SK-N-SH (cell line): ENCODE measurements around the gene HASPIN. TPM values are rescaled to one million over a fixed set of nuclear protein-coding genes. Genes with fewer than 3 reads are reported as not detected.
A peak's percentile ranks its signal among the peaks of the same experiment; 100 is the strongest.

Experiments used
- CTCF ChIA-PET: fragments of 300-600, 350-600 bp; formaldehyde crosslinking; extraction: SDS; loops from one replicate; lab custom pipeline; 2021; lab: Yijun Ruan, JAX
- POLR2A ChIA-PET: fragments of 350-600 bp; sonication (Branson Sonifier 250); formaldehyde crosslinking; extraction: SDS; loops from one replicate; lab custom pipeline; 2020; ENCODE audit warnings: antibody characterized with exemption, inconsistent platforms; lab: Yijun Ruan, JAX
- DNase-seq: peaks from one replicate; pipeline ENCODE4 v3.0.0; 2012
- H2AFZ ChIP-seq: fragments of 200-600 bp; sonication (generic); 2 replicates; pipeline ENCODE4 v1.8.1; 2016; ENCODE audit warnings: antibody characterized with exemption, mild to moderate bottlenecking, low read depth
- H3F3A ChIP-seq: fragments of 200-600 bp; sonication (generic); replicated peaks from 2 replicates; pipeline ENCODE3; 2016; ENCODE audit warnings: antibody characterized with exemption, mild to moderate bottlenecking; ENCODE audit not compliant: insufficient read depth
- H3K27ac ChIP-seq, 2 experiments: fragments of 200-500 bp in 1 of 2; fragments of 200-600 bp in 1 of 2; sonication (Bioruptor generic) in 1 of 2; sonication (generic), shearing (Covaris generic) in 1 of 2; 2 replicates each; pipeline versions ENCODE4 v1.5.1 to v1.6.1; 2014 to 2016; ENCODE audit warnings: low read depth in 2 of 2, inconsistent platforms in 1 of 2, low read length in 1 of 2, mild to moderate bottlenecking in 1 of 2, mixed read lengths in 1 of 2
- H3K27me3 ChIP-seq: fragments of 200-600 bp; sonication (generic), shearing (Covaris generic); 2 replicates; pipeline ENCODE4 v1.6.1; 2016; ENCODE audit warnings: mixed run types; ENCODE audit not compliant: insufficient read depth
- H3K36me3 ChIP-seq, 2 experiments: fragments of 200-500 bp in 1 of 2; fragments of 200-600 bp in 1 of 2; sonication (Bioruptor generic) in 1 of 2; sonication (generic) in 1 of 2; replicated peaks in 1 of 2; 2 replicates each; pipeline versions ENCODE3 to v1.5.1; 2014 to 2016; ENCODE audit warnings: low read length in 1 of 2, mild to moderate bottlenecking in 1 of 2; ENCODE audit not compliant: insufficient read depth in 2 of 2, control insufficient read depth in 1 of 2
- H3K4me1 ChIP-seq, 2 experiments: fragments of 200-500 bp in 1 of 2; fragments of 200-600 bp in 1 of 2; sonication (Bioruptor generic) in 1 of 2; sonication (generic), shearing (Covaris generic) in 1 of 2; 2 replicates each; pipeline versions ENCODE4 v1.5.1 to v1.6.1; 2014 to 2016; ENCODE audit warnings: low read depth in 1 of 2, low read length in 1 of 2, mixed run types in 1 of 2; ENCODE audit not compliant: insufficient read depth in 2 of 2, control insufficient read depth in 1 of 2
- H3K4me2 ChIP-seq: fragments of 200-600 bp; sonication (generic), shearing (Covaris generic); 2 replicates; pipeline ENCODE4 v1.6.1; 2017; ENCODE audit warnings: mixed run types
- H3K4me3 ChIP-seq, 2 experiments: fragments of 200-500 bp in 1 of 2; fragments of 200-600 bp in 1 of 2; sonication (Bioruptor generic) in 1 of 2; sonication (generic), shearing (Covaris generic) in 1 of 2; 2 replicates each; pipeline versions ENCODE4 v1.5.1 to v1.8.1; 2014 to 2016; ENCODE audit warnings: low read depth in 2 of 2, inconsistent platforms in 1 of 2, low read length in 1 of 2, mild to moderate bottlenecking in 1 of 2, mixed read lengths in 1 of 2, moderate library complexity in 1 of 2
- H3K79me2 ChIP-seq: fragments of 200-600 bp; sonication (generic); 2 replicates; pipeline ENCODE4 v1.8.1; 2017; ENCODE audit warnings: mild to moderate bottlenecking; ENCODE audit not compliant: insufficient read depth
- H3K9ac ChIP-seq: fragments of 200-600 bp; sonication (generic); 2 replicates; pipeline ENCODE4 v1.6.1; 2017; ENCODE audit warnings: mixed run types
- H3K9me2 ChIP-seq: fragments of 200-600 bp; sonication (generic); 2 replicates; pipeline ENCODE4 v1.6.1; 2017; ENCODE audit warnings: mixed run types
- H3K9me3 ChIP-seq: fragments of 200-600 bp; sonication (generic); 2 replicates; pipeline ENCODE4 v1.6.1; 2017; ENCODE audit warnings: mixed run types, mild to moderate bottlenecking, moderate library complexity
- H4K20me1 ChIP-seq: fragments of 200-600 bp; sonication (generic); 2 replicates; pipeline ENCODE4 v1.6.1; 2017; ENCODE audit warnings: mild to moderate bottlenecking, mixed run types; ENCODE audit not compliant: insufficient read depth
- CTCF ChIP-seq: fragments of 200-600 bp; sonication (generic); IDR thresholded peaks from 2 replicates; pipeline ENCODE4 v1.6.1; 2017; ENCODE audit warnings: antibody characterized with exemption, mild to moderate bottlenecking, moderate library complexity
- FOSL2 ChIP-seq: IDR thresholded peaks from 2 replicates; pipeline ENCODE4 v1.4.0; 2012; ENCODE audit warnings: low read depth, mild to moderate bottlenecking, moderate library complexity, borderline replicate concordance
- GABPA ChIP-seq: IDR thresholded peaks from 2 replicates; pipeline ENCODE4 v1.4.0; 2012; ENCODE audit warnings: low read depth, mild to moderate bottlenecking
- IRF3 ChIP-seq: fragments of 150-350 bp; IDR thresholded peaks from 2 replicates; pipeline ENCODE4 v1.6.1; 2016; ENCODE audit warnings: mild to moderate bottlenecking, low read depth, low read length
- RCOR1 ChIP-seq: fragments of 150-350 bp; IDR thresholded peaks from 2 replicates; pipeline ENCODE4 v1.6.1; 2017; ENCODE audit warnings: antibody characterized with exemption, low read length
- REST ChIP-seq: IDR thresholded peaks from 2 replicates; pipeline ENCODE4 v1.6.1; 2012; ENCODE audit warnings: mild to moderate bottlenecking, low read depth, low read length, moderate library complexity
- RXRA ChIP-seq: IDR thresholded peaks from 2 replicates; pipeline ENCODE4 v1.4.0; 2012; ENCODE audit warnings: low read depth, mild to moderate bottlenecking, borderline replicate concordance
- WGBS: methylation state at CpG from one replicate; pipeline ENCODE4 v1.1.6; 2017; ENCODE audit warnings: low lambda C conversion rate; 5-methylcytosine and 5-hydroxymethylcytosine counted together
- polyA plus RNA-seq, 3 experiments: library from polyadenylated mRNA; depleted of rRNA; stranded (reverse); fragments of >200 nt; gene quantifications; 2 replicates each; pipeline ENCODE4 v1.2.3, GENCODE V29; 2012

The HASPIN gene
- polyA plus RNA-seq, 1 of the 3 experiments (the other 2 are of a cell fraction): 1.4 TPM

- H3F3A ChIP-seq: peaks cover 5% of the 10 kb centered on the region
- no peak overlapping the region for H3K9ac ChIP-seq
- H3K79me2 ChIP-seq: no peaks in the 10 kb centered on the region
- H3K9me3 ChIP-seq: no peaks in the 10 kb centered on the region
- H3K4me1 ChIP-seq: 0 out of 4 replicates have a peak, but pooled peaks cover 0 to 4% of the 10 kb centered on the region in 2 experiments
- H4K20me1 ChIP-seq: no peaks in the 10 kb centered on the region
- no peak overlapping the region for H3K4me3 ChIP-seq
- H2AFZ ChIP-seq: no peak overlapping the region
- 82% methylated on average over 3 of the region's 3 CpGs for WGBS
- TF ChIP-seq RXRA (no peak), RCOR1 (no peak), REST (no peak), CTCF (no peak)
- no peaks in the 10 kb centered on the region for H3K9me2 ChIP-seq
- DNase-seq: no peak
- no peak overlapping the region for H3K27ac ChIP-seq
- no peak overlapping the region for H3K4me2 ChIP-seq
- H3K36me3 ChIP-seq: no peaks in the 10 kb centered on the region
- CTCF ChIA-PET: interaction anchor here (1.7 to 2.2 kb wide), 2 partner anchors 25 to 29 kb away, joined by 6 to 8 read pairs; no protein-coding TSS in a partner anchor
- no peaks in the 10 kb centered on the region for H3K27me3 ChIP-seq
- POLR2A ChIA-PET: no interaction called here
These were observed 15.3 kb upstream of the HASPIN start for GRCh38 chr17:3708366-3708765.

- CTCF ChIA-PET: no interaction called here
- H3K9me3 ChIP-seq: no peaks in the 10 kb centered on the region
- POLR2A ChIA-PET: interaction anchor here (0.7 kb wide), 1 partner anchor 15 kb away, joined by 3 read pairs; the partner anchor contains the start of gene P2RX5
These were observed 12.7 kb upstream of the HASPIN start for GRCh38 chr17:3710951-3711383.

More at GRCh38 chr17:3710951-3711383, 12.7 kb upstream of the HASPIN start:
- peaks cover 8 to 10% of the 10 kb centered on the region in 2 experiments for H3K36me3 ChIP-seq
- TF ChIP-seq IRF3 (no peak), GABPA (peak; percentile 20; the same call in 1 of the 2 replicates), FOSL2 (peak; percentile 32; the same call in 1 of the 2 replicates)
- TF ChIP-seq, all 33 proteins: peak for 2
- DNase-seq: no peak
- Histone ChIP-seq H3K27ac (no peak overlapping the region), H4K20me1 (no peaks in the 10 kb centered on the region), H3K9me2 (no peaks in the 10 kb centered on the region), H2AFZ (no peak overlapping the region), H3F3A (peaks cover 5% of the 10 kb centered on the region), H3K4me1 (0 out of 4 replicates have a peak, but pooled peaks cover 0 to 4% of the 10 kb centered on the region in 2 experiments), H3K79me2 (no peaks in the 10 kb centered on the region), H3K27me3 (no peaks in the 10 kb centered on the region), H3K4me3 (no peak overlapping the region), H3K9ac (no peak overlapping the region), H3K4me2 (no peak overlapping the region)
- WGBS: 88% methylated on average over 5 of the region's 5 CpGs
